ENCODE results near the gene RPS6KA5. TPM values are rescaled to one million over a fixed set of nuclear protein-coding genes. Genes with fewer than 3 reads are reported as not detected.
A peak's percentile ranks its signal among the peaks of the same experiment; 100 is the strongest.

The RPS6KA5 gene
- total and polyA plus RNA-seq, 9 of the 15 experiments (the other 6 are each of a cell fraction or from before 2014, with no cell fraction given), result 0.88 to 7.7 (median 4.7) TPM

DNA sequence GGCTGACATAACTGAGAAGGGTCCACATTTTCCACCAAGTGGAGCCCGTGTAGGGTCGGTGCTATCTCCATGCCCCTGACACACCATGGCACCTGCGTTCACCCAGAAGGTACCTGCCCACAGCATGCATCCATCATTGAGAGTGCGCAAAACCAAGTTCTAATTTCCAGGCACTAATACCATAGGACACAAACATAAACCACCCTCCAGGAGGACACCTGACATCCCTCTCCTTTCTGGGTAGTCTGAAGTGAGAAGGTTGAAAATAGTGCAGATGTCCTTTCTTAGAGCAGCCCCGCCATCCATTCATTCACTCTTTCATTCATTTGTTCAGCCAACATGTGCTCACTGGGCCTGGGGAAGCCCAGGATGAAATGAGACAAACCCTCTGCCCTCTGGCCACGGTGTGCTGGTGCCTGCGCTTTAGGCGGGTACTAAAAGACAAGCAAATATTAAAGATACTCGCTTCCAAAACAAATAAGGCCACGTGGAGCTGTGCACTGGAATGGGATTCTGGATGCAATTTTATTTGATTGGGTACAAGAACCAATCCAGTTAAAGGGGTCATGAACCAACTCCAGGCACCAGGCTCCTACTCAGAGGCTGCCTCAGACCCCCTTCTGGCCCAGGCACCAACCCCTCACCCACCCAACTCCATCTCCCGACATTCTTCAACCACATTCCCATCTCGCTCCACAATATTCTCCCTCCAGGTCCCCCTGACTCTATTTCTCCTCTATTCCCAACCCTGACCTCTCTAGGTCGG is 245.5 kb downstream of the RPS6KA5 start:
- Histone ChIP-seq H3K4me1 (replicated peaks in 1 of 2; ENCODE audit: control insufficient read depth in 2 of 2, insufficient read depth in 2 of 2, low read length in 2 of 2) (peaks cover 23 to 30% of the 10 kb centered on the region in 2 experiments), H4K20me1 (replicated peaks; ENCODE audit: control insufficient read depth, insufficient read depth, low read length) (no peaks in the 10 kb centered on the region), H3K79me2 (ENCODE audit: control insufficient read depth, insufficient read depth, low read length) (peaks cover 61% of the 10 kb centered on the region), H3K4me3 (peak overlapping the region; percentile 65), H3K9me1 (ENCODE audit: control insufficient read depth, insufficient read depth, low read length) (no peaks in the 10 kb centered on the region), H3K4me2 (ENCODE audit: insufficient read depth, low read length) (peak overlapping the region; percentile 91), H3K36me3 (ENCODE audit: control insufficient read depth, insufficient read depth, low read length) (0 out of 3 replicates have a peak, but pooled peaks cover 4% of the 10 kb centered on the region), H3K27me3 (ENCODE audit: control insufficient read depth in 2 of 2, insufficient read depth in 2 of 2, low read length in 2 of 2) (no peaks in the 10 kb centered on the region), H3K27ac (ENCODE audit: extremely low read depth, low read depth, low read length) (peak overlapping the region; percentile 72), H2AFZ (ENCODE audit: low read depth, low read length) (peak overlapping the region; percentile 59; the same call in 1 of the 2 replicates), H3K9ac (ENCODE audit: insufficient read depth in 1 of 2, low read depth in 2 of 2, low read length in 2 of 2) (peak overlapping the region; percentile 82 to 94; a peak in 3 of 4 replicates), H3K9me3 (replicated peaks; ENCODE audit: control insufficient read depth, insufficient read depth, low read depth, low read length) (no peaks in the 10 kb centered on the region)
- CTCF ChIA-PET (ENCODE audit: low intra/inter-chr PET ratio), result no interaction called here
- intact Hi-C loops (cut with micrococcal nuclease), result no loop called here
- ATAC-seq (no peak), DNase-seq (ENCODE audit: extremely low read depth in 1 of 4, low spot score in 3 of 4) (no peak), FAIRE-seq (peak; percentile 59)
- 43% methylated on average over 11 of the region's 13 CpGs for WGBS (ENCODE audit: insufficient coverage, low coverage, missing lambda C conversion rate)
- BruUV-seq (replicated peaks), result TSS peak; percentile 42
- in situ Hi-C loops (cut with MboI), result no loop called here
- POLR2A ChIA-PET, result interaction anchor here (1.6 kb wide), 1 partner anchor 19 kb away, joined by 6 read pairs; no protein-coding TSS in a partner anchor
- TF ChIP-seq, protein P1, sequence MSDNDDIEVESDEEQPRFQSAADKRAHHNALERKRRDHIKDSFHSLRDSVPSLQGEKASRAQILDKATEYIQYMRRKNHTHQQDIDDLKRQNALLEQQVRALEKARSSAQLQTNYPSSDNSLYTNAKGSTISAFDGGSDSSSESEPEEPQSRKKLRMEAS (CRISPR knock-in tag; IDR thresholded peaks at IDR 0.05), result peak; percentile 65
- TF ChIP-seq, protein P2, sequence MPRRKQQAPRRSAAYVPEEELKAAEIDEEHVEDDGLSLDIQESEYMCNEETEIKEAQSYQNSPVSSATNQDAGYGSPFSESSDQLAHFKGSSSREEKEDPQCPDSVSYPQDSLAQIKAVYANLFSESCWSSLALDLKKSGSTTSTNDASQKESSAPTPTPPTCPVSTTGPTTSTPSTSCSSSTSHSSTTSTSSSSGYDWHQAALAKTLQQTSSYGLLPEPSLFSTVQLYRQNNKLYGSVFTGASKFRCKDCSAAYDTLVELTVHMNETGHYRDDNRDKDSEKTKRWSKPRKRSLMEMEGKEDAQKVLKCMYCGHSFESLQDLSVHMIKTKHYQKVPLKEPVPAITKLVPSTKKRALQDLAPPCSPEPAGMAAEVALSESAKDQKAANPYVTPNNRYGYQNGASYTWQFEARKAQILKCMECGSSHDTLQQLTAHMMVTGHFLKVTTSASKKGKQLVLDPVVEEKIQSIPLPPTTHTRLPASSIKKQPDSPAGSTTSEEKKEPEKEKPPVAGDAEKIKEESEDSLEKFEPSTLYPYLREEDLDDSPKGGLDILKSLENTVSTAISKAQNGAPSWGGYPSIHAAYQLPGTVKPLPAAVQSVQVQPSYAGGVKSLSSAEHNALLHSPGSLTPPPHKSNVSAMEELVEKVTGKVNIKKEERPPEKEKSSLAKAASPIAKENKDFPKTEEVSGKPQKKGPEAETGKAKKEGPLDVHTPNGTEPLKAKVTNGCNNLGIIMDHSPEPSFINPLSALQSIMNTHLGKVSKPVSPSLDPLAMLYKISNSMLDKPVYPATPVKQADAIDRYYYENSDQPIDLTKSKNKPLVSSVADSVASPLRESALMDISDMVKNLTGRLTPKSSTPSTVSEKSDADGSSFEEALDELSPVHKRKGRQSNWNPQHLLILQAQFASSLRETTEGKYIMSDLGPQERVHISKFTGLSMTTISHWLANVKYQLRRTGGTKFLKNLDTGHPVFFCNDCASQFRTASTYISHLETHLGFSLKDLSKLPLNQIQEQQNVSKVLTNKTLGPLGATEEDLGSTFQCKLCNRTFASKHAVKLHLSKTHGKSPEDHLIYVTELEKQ (CRISPR knock-in tag; IDR thresholded peaks at IDR 0.05), result no peak
- TF ChIP-seq ZNF57 (CRISPR knock-in tag; IDR thresholded peaks at IDR 0.05) (no peak), ZNF24 (IDR thresholded peaks at IDR 0.05) (peak; percentile 92), RBFOX2 (IDR thresholded peaks at IDR 0.05; ENCODE audit: low read depth, low read length) (peak; percentile 22; the same call in 1 of the 2 replicates), HDGF (IDR thresholded peaks at IDR 0.05) (0 out of 2 replicates have a peak, but pooled peaks have one; percentile 43)
- TF ChIP-seq, protein P3, sequence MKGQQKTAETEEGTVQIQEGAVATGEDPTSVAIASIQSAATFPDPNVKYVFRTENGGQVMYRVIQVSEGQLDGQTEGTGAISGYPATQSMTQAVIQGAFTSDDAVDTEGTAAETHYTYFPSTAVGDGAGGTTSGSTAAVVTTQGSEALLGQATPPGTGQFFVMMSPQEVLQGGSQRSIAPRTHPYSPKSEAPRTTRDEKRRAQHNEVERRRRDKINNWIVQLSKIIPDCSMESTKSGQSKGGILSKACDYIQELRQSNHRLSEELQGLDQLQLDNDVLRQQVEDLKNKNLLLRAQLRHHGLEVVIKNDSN (CRISPR knock-in tag; IDR thresholded peaks at IDR 0.05), result no peak
- TF ChIP-seq, protein P4, sequence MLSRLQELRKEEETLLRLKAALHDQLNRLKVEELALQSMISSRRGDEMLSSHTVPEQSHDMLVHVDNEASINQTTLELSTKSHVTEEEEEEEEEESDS (CRISPR knock-in tag; IDR thresholded peaks at IDR 0.05), result no peak
- TF ChIP-seq, protein P5, sequence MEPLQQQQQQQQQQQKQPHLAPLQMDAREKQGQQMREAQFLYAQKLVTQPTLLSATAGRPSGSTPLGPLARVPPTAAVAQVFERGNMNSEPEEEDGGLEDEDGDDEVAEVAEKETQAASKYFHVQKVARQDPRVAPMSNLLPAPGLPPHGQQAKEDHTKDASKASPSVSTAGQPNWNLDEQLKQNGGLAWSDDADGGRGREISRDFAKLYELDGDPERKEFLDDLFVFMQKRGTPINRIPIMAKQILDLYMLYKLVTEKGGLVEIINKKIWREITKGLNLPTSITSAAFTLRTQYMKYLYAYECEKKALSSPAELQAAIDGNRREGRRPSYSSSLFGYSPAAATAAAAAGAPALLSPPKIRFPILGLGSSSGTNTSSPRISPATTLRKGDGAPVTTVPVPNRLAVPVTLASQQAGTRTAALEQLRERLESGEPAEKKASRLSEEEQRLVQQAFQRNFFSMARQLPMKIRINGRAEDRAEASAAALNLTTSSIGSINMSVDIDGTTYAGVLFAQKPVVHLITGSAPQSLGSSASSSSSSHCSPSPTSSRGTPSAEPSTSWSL (CRISPR knock-in tag; IDR thresholded peaks at IDR 0.05; ENCODE audit: borderline replicate concordance), result no peak
- TF ChIP-seq, protein P6, sequence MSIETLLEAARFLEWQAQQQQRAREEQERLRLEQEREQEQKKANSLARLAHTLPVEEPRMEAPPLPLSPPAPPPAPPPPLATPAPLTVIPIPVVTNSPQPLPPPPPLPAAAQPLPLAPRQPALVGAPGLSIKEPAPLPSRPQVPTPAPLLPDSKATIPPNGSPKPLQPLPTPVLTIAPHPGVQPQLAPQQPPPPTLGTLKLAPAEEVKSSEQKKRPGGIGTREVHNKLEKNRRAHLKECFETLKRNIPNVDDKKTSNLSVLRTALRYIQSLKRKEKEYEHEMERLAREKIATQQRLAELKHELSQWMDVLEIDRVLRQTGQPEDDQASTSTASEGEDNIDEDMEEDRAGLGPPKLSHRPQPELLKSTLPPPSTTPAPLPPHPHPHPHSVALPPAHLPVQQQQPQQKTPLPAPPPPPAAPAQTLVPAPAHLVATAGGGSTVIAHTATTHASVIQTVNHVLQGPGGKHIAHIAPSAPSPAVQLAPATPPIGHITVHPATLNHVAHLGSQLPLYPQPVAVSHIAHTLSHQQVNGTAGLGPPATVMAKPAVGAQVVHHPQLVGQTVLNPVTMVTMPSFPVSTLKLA (conservative IDR thresholded peaks at IDR 0.05), result peak; percentile 38 to 48; a peak in 2 of 4 replicates
